Endometrial microvascular endothelial cells (primary cell): ENCODE results near the gene SP140L. TPM values are rescaled to one million over a fixed set of nuclear protein-coding genes. Genes with fewer than 3 reads are reported as not detected.
"Not testable (repeated sequence)": the region's sequence is repeated elsewhere in the genome, so short reads cannot be mapped to it uniquely, and the experiment has no call there.

Source experiments
- in situ Hi-C: cut with HindIII; loops from 2 replicates; pipeline ENCODE4 v1.10.0; 2017; ENCODE audit warnings: low sequenced_read_pairs, low pct_unique_long_range_greater_than_20kb; ENCODE audit errors: inconsistent ontology term
- total RNA-seq: library from RNA; depleted of rRNA; stranded (reverse); fragments of >200 nt; gene quantifications from one replicate; pipeline ENCODE4 v1.2.3, GENCODE V29; 2015; ENCODE audit errors: inconsistent ontology term

The SP140L gene
- total RNA-seq, 1 donor from 2014 or later: 7.9 TPM

GRCh38 chr2:230348787-230349186, 21.8 kb downstream of the SP140L start:
- in situ Hi-C loops: no loop called here

- in situ Hi-C loops: no loop called here
Observed at GRCh38 chr2:230356084-230356483, 29.1 kb downstream of the SP140L start.

- in situ Hi-C loops: no loop called here
Observed at GRCh38 chr2:230358305-230358704, 31.3 kb downstream of the SP140L start.

GRCh38 chr2:230360028-230360427, 33.0 kb downstream of the SP140L start:
- in situ Hi-C loops: no loop called here

GRCh38 chr2:230362030-230362691, 35.2 kb downstream of the SP140L start:
- in situ Hi-C loops: no loop called here

- in situ Hi-C loops: no loop called here
Observed at GRCh38 chr2:230382108-230382507, 55.1 kb downstream of the SP140L start.

GRCh38 chr2:230383453-230383852, 56.5 kb downstream of the SP140L start:
- in situ Hi-C loops: no loop called here

- in situ Hi-C loops: no loop called here
Observed at GRCh38 chr2:230384986-230385385, 58.0 kb downstream of the SP140L start.

- in situ Hi-C loops: no loop called here
Observed at GRCh38 chr2:230394301-230394700, 67.3 kb downstream of the SP140L start.

- in situ Hi-C loops: not testable (repeated sequence)
Observed at GRCh38 chr2:230398698-230399097, 71.7 kb downstream of the SP140L start.

- in situ Hi-C loops: no loop called here
Observed at GRCh38 chr2:230400041-230400440, 73.0 kb downstream of the SP140L start.

GRCh38 chr2:230400454-230400853, 73.5 kb downstream of the SP140L start:
- in situ Hi-C loops: no loop called here

GRCh38 chr2:230401026-230401425, 74.0 kb downstream of the SP140L start:
- in situ Hi-C loops: not testable (repeated sequence)

- in situ Hi-C loops: no loop called here
Observed at GRCh38 chr2:230403746-230404145, 76.8 kb downstream of the SP140L start.

GRCh38 chr2:230405824-230406223, 78.8 kb downstream of the SP140L start:
- in situ Hi-C loops: no loop called here

- in situ Hi-C loops: no loop called here
Observed at GRCh38 chr2:230408244-230408842, 81.3 kb downstream of the SP140L start.

- in situ Hi-C loops: not testable (repeated sequence)
Observed at GRCh38 chr2:230409316-230409715, 82.3 kb downstream of the SP140L start.

GRCh38 chr2:230410263-230410662, 83.3 kb downstream of the SP140L start:
- in situ Hi-C loops: no loop called here

GRCh38 chr2:230410861-230411569, 84.0 kb downstream of the SP140L start:
- in situ Hi-C loops: no loop called here
